HG02981 (cell line): ENCODE results near the gene CCPG1.

ENCODE experiments used
- ATAC-seq: cut with Tn5 transposase; IDR thresholded peaks from one replicate; pipeline ENCODE4 v1.9.1; 2021; ENCODE audit warnings: mild to moderate bottlenecking, moderate library complexity; ENCODE audit not compliant: unreplicated experiment

Gene CCPG1

GRCh38 chr15:55389264-55389607, 18.9 kb downstream of the CCPG1 start:
- no peak for ATAC-seq

GRCh38 chr15:55387027-55387426, 21.1 kb downstream of the CCPG1 start:
- no peak for ATAC-seq

GRCh38 chr15:55383687-55384086, 24.5 kb downstream of the CCPG1 start:
- no peak for ATAC-seq

- ATAC-seq: no peak
These were observed 26.6 kb downstream of the CCPG1 start for GRCh38 chr15:55381595-55381994.

- ATAC-seq: no peak
These were observed 29.1 kb downstream of the CCPG1 start for GRCh38 chr15:55379095-55379494.

- ATAC-seq: no peak
These were observed 35.3 kb downstream of the CCPG1 start for GRCh38 chr15:55372701-55373440.

DNA sequence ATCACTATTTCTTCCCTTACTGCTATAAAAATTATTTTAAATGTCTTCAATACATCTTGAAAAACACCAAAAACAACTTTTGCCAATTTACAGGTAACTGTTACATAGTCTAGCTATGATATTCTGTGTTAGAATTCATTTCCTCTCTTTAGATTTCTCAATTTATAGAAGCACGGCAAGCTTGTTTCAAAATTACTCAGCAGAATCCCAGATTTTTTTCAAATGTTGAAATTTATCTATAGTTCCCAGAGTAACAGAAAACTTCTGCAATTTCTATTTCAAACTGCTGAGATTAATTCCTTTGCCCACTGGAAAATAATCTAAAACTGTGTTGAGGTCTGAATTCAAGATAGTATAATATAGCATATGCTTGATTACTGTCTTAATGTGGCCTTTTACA, 41.2 kb downstream of the CCPG1 start:
- ATAC-seq: no peak

DNA sequence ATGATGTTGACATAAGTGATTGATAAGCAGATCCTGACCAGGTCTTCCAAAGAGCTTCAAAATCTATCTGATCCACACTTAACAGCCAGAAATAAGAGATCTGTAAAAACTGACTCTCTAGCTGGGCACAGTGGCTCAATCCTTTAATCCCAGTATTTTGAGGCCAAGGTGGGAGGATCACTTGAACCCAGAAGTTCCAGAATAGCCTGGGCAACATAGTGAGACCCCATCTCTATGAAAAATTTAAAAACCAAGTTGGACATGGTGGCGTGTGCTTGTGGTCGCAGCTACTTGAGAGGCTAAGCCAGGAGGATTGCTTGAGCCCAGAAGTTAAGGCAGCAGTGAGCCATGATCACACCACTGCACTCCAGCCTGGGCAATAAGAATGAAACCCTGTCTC, 45.5 kb downstream of the CCPG1 start:
- no peak for ATAC-seq

DNA sequence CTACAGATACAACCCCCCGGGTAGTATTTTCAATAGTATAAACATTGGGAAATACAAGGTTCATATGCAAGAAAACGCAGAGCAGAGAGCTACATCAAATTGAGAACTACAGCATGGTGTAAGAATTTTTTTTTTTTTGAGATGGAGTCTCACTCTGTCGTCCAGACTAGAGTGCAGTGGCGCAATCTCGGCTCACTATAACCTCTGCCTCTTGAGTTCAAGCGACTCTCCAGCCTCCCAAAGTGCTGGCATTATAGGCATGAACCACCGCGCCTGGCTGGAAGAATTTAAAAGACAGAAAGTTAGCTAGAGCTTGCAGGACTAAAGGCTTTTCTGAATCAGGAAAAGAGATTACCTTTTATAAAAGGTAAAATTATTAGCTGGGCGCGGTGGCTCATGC, 47.1 kb downstream of the CCPG1 start:
- ATAC-seq: no peak

- no peak for ATAC-seq
These were observed 47.9 kb downstream of the CCPG1 start for GRCh38 chr15:55360256-55360655.

DNA sequence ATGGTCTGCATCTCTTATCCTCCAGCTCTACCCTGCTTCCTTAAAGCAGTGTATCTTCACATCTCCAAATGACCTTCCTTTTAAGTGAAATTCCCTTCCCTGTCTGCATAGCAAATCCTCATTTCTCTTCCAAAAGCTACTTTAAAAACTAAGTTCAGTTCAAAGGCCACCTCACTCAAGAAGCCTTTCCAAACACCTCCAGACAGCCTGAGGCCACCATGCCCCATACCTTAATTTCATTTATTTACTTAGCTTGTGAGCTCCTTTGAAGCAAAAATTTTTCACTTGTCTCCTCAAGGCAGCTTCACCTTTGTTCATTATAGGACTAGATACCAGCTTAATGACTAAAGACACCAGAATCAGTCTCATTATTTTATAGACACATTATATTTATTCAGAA, 49.7 kb downstream of the CCPG1 start:
- ATAC-seq: no peak

DNA sequence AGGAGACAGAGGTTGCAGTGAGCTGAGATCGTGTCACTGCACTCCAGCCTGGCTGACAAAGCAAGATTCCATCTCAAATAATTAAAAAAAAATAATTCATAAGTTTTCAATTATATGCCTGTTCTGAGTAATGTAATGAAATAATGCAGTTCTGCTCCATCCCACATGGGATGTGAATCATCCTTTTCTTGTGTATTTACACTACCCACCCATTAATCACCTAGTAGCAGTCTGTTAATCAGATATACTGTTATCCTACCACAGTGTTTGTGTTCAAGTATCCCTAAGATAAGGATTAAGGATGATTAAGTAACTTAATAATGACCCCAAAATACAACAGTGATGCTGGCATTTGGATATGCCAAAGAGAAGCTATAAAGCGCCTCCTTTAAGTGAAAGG, 50.4 kb downstream of the CCPG1 start:
- no peak for ATAC-seq

DNA sequence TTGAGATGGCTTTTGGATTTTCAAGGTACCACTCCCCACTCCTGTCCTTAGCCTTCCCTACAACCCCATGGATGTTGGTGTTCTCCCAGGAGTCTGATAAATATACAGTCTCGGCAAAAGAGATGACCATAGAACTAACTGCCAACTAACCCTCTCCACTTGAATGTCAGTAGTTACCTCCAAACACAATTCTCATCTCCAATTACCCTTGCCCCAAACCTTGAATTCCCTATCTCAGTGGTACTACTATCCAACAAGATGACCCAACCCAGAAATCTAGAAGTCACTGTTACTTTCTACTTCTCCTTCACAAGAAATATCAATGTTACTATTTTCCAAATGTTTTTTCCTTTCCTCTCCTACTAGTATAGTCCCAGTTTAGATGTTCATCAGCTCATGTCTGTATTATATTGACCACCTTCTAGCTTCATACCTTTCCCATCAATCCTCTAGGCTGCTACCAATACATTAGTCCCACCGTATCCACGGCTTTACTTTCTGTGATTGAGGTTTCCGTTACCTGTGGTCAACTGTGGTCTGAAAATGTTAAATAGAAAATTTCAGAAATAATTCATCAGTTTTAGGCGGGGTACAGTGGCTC, 51.1 kb downstream of the CCPG1 start:
- no peak for ATAC-seq

DNA sequence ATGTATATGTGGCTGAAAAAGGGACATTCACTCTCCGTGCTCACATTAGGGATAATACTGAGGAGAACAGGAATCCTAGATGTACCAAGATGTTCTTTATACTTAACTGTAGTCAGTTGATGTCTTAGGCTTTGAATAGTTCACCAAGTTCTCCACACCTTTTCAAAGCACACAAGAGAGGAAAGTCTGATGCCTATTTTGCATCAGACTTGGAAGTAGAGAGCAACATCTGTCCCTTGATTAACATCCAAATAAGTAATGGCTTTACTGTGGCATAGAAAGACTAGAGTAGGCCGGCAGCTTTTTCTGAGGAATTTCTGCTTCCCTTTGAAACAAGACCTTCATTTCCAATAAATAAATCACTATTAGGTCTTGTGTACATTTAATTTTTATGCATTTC, 55.1 kb downstream of the CCPG1 start:
- no peak for ATAC-seq

DNA sequence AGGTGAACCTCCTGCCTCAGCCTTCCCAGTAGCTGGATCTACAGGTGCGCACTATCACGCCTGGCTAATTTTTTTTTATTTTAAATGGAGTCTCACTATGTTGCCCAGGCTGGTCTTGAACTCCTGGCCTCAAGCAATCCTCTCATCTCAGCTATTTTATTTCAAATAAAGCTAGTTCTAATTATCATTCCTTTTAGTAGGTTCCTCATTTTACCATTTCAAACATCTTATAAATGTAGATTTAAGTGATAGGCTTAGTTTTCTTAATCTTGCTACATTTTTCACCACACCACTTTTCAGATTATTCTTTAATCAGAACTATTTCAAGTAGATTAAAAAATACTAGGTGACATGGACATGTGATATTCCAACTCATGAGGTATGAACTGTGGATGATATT, 58.9 kb downstream of the CCPG1 start:
- ATAC-seq: no peak

DNA sequence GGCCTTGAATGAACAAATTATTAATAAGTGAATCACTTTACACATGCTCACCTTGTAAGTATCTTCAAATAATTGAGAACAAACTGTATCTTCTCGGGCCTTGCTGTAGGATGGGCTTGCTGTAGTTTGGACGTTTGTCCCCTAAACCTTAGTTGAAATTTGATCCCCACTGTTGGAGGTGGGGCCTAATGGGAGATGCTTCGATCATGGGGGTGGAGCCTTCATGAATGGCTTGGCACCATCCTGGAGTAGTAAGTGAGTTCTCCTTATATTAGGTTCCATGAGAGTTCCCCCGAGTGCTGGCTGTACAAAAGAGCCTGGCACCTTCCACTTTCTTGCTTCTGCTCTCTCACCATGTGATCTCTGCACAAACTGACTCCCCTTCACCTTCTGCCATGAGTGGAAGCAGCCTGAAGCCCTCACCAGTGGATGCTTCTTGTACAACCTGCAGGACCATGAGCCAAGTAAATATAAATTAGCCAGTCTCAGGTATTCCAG, 59.8 kb downstream of the CCPG1 start:
- ATAC-seq: no peak

DNA sequence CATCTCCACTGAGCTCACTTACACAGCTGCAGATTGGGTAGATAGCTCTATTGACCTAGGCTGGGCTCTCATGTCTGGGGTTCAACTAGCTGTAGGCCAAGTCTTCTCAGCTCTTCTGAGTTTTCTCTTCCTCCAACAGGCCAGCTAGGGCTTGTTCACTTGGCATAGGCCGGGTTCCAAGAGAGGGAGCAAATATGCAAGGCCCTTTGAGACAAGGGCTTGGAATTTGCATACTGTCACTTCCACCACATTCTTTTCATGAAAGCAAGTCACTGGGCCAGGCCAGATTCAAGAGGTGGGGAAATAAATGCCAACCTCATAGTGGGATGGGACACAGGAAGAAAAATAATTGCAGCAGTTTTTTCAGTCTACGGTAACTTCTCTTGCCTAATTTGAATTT, 64.0 kb downstream of the CCPG1 start:
- ATAC-seq: no peak

GRCh38 chr15:55343168-55343567, 65.0 kb downstream of the CCPG1 start:
- no peak for ATAC-seq

GRCh38 chr15:55337160-55337559, 71.0 kb downstream of the CCPG1 start:
- ATAC-seq: no peak

GRCh38 chr15:55334997-55335396, 73.2 kb downstream of the CCPG1 start:
- ATAC-seq: no peak

- no peak for ATAC-seq
These were observed 73.8 kb downstream of the CCPG1 start for GRCh38 chr15:55334371-55334770.

- no peak for ATAC-seq
These were observed 80.8 kb downstream of the CCPG1 start for GRCh38 chr15:55327387-55327786.

GRCh38 chr15:55322467-55322866, 85.7 kb downstream of the CCPG1 start:
- ATAC-seq: no peak
